Measurements from ENCODE around the gene ANKS1A. TPM values are rescaled to one million over a fixed set of nuclear protein-coding genes. Genes with fewer than 3 reads are reported as not detected.

Gene ANKS1A
- total and polyA plus RNA-seq, 11 donors, result 11.0 to 49.5 (median 29.3) TPM

- Histone ChIP-seq H3K27ac (no peak overlapping the region), H3K27me3 (no peaks in the 10 kb centered on the region), H3K4me1 (peaks cover 0 to 17% (median 10%) of the 10 kb centered on the region in 12 donors), H3K4me3 (no peak overlapping the region), H3K36me3 (peaks cover 0 to 89% (median 66%) of the 10 kb centered on the region in 9 donors), H3K9me3 (no peaks in the 10 kb centered on the region)
- intact Hi-C loops (cut with DNase I), result loop anchor here (5.0 to 10.0 kb wide), 5 partner anchors 220 to 260 kb away; no protein-coding TSS in a partner anchor
- DNase-seq, result no peak
- 87 to 95% (median 91%) methylated on average over 3 to 4 of the region's 4 CpGs for whole genome bisulfite sequencing, 4 donors
- TF ChIP-seq POLR2A (IDR thresholded peaks at IDR 0.05), result no peak
- TF ChIP-seq CTCF (IDR thresholded peaks at IDR 0.05), result no peak
- no peak for ATAC-seq
Measured at GRCh38 chr6:34985236-34985635, 96.2 kb downstream of the ANKS1A start.

GRCh38 chr6:34986845-34987246, 97.8 kb downstream of the ANKS1A start:
- Histone ChIP-seq H3K9me3 (no peaks in the 10 kb centered on the region), H3K36me3 (peaks cover 0 to 95% (median 75%) of the 10 kb centered on the region in 9 donors), H3K27ac (peak overlapping the region in 2 of 12 donors; percentile 15 to 61), H3K27me3 (no peaks in the 10 kb centered on the region), H3K4me3 (no peak overlapping the region), H3K4me1 (peaks cover 0 to 12% (median 7%) of the 10 kb centered on the region in 12 donors)
- DNase-seq (peak in 4 of 5 donors; percentile 58 to 78 (median 68)), ATAC-seq (peak; percentile 56 to 86 (median 83))
- TF ChIP-seq POLR2A (IDR thresholded peaks at IDR 0.05), result no peak
- TF ChIP-seq CTCF (IDR thresholded peaks at IDR 0.05), result peak; percentile 77 to 96 (median 88)
- intact Hi-C loops (cut with DNase I), result loop anchor here (1.0 to 10.0 kb wide), 10 partner anchors 152 to 258 kb away; partner anchors contain the start of gene TCP11 (in 2 of the 10)
- WGBS, 4 donors, result 0 to 18% (median 5%) methylated on average over 3 of the region's 3 CpGs

- Histone ChIP-seq H3K9me3 (no peaks in the 10 kb centered on the region), H3K27me3 (no peaks in the 10 kb centered on the region), H3K36me3 (peaks cover 0 to 95% (median 76%) of the 10 kb centered on the region in 9 donors), H3K4me1 (peaks cover 0 to 12% (median 7%) of the 10 kb centered on the region in 12 donors), H3K27ac (peak overlapping the region in 1 of 12 donors; percentile 15), H3K4me3 (no peak overlapping the region)
- no peak for ATAC-seq
- no peak for TF ChIP-seq POLR2A (IDR thresholded peaks at IDR 0.05)
- TF ChIP-seq CTCF (IDR thresholded peaks at IDR 0.05), result no peak
- DNase-seq, result no peak
- intact Hi-C loops (cut with DNase I), result loop anchor here (1.0 to 10.0 kb wide), 8 partner anchors 152 to 257 kb away; partner anchors contain the start of gene TCP11 (in 1 of the 10)
- WGBS, 4 donors, result 83 to 90% (median 85%) methylated on average over 5 of the region's 5 CpGs
Measured at GRCh38 chr6:34987506-34987905, 98.5 kb downstream of the ANKS1A start.

- WGBS, 4 donors, result 65 to 73% (median 70%) methylated on average over 2 of the region's 2 CpGs
- intact Hi-C loops (cut with DNase I), result loop anchor here in 2 of 10 donors (5.0 kb wide), 1 partner anchor 71 kb away; no protein-coding TSS in a partner anchor
- no peak for TF ChIP-seq CTCF (IDR thresholded peaks at IDR 0.05)
- TF ChIP-seq POLR2A (IDR thresholded peaks at IDR 0.05), result no peak
- DNase-seq, result no peak
- no peaks in the 10 kb centered on the region for H3K9me3 ChIP-seq
- H3K4me3 ChIP-seq, result no peak overlapping the region
- peak overlapping the region in 1 of 12 donors; percentile 66 for H3K27ac ChIP-seq
- H3K36me3 ChIP-seq, result peaks cover 0 to 84% (median 73%) of the 10 kb centered on the region in 9 donors
- no peaks in the 10 kb centered on the region for H3K27me3 ChIP-seq
- no peak for ATAC-seq
- H3K4me1 ChIP-seq, result peaks cover 0 to 12% (median 7%) of the 10 kb centered on the region in 12 donors
Measured at GRCh38 chr6:34990971-34991560, 102.0 kb downstream of the ANKS1A start.
